Activated CD8-positive, alpha-beta T cell treated with anti-CD3 and anti-CD28 coated beads for 36 hours (primary cell): Measurements from ENCODE around the gene PRRC2B. TPM values are rescaled to one million over a fixed set of nuclear protein-coding genes. Genes with fewer than 3 reads are reported as not detected.

Source experiments
- ATAC-seq: fragments of 200-7000 bp; cut with Tn5 transposase; one replicate; pipeline ENCODE4 v1.10.0; 2021; ENCODE audit warnings: mild to moderate bottlenecking, moderate library complexity
- CTCF ChIA-PET: fragments of 350-600 bp; sonication (Branson Sonifier 250); formaldehyde crosslinking; loops from one replicate; lab custom pipeline; 2021; ENCODE audit warnings: antibody characterized with exemption; lab: Charles Lee
- POLR2A ChIA-PET: fragments of 350-600 bp; sonication (Branson Sonifier 250); formaldehyde crosslinking; loops from one replicate; lab custom pipeline; 2021; ENCODE audit warnings: antibody characterized with exemption; lab: Charles Lee
- DNase-seq: peaks from one replicate; pipeline ENCODE4 v3.0.0-alpha.2; 2020
- H3K27ac Mint-ChIP-seq: one replicate; pipeline ENCODE4 v1.8.0; 2021; ENCODE audit warnings: mild to moderate bottlenecking, mixed read lengths
- H3K27me3 Mint-ChIP-seq: one replicate; pipeline ENCODE4 v1.8.0; 2021; ENCODE audit warnings: mixed read lengths
- H3K36me3 Mint-ChIP-seq: one replicate; pipeline ENCODE4 v1.8.0; 2021; ENCODE audit warnings: low read depth, mixed read lengths
- H3K4me1 Mint-ChIP-seq: one replicate; pipeline ENCODE4 v1.8.0; 2021; ENCODE audit warnings: low read depth, mixed read lengths
- H3K4me3 Mint-ChIP-seq: one replicate; pipeline ENCODE4 v1.8.0; 2021; ENCODE audit warnings: mild to moderate bottlenecking, moderate library complexity, mixed read lengths
- H3K9me3 Mint-ChIP-seq: one replicate; pipeline ENCODE4 v1.8.0; 2021; ENCODE audit warnings: mixed read lengths
- intact Hi-C: fragments of 100-400 bp; cut with micrococcal nuclease; formaldehyde crosslinking; loops from one replicate; pipeline ENCODE4 v1.10.0; 2022
- total RNA-seq, 2 experiments: library from RNA; stranded (reverse); gene quantifications; one replicate each; pipeline ENCODE4 v1.2.3, GENCODE V29; 2021
- TF ChIP-seq, protein P1 (sequence below): fragments of 200-600 bp; IDR thresholded peaks from one replicate; pipeline ENCODE4 v1.8.0; 2022; ENCODE audit warnings: antibody characterized with exemption, mild to moderate bottlenecking

The PRRC2B gene
- total RNA-seq, 2 experiments from 2014 or later = 134 to 141 TPM

DNA sequence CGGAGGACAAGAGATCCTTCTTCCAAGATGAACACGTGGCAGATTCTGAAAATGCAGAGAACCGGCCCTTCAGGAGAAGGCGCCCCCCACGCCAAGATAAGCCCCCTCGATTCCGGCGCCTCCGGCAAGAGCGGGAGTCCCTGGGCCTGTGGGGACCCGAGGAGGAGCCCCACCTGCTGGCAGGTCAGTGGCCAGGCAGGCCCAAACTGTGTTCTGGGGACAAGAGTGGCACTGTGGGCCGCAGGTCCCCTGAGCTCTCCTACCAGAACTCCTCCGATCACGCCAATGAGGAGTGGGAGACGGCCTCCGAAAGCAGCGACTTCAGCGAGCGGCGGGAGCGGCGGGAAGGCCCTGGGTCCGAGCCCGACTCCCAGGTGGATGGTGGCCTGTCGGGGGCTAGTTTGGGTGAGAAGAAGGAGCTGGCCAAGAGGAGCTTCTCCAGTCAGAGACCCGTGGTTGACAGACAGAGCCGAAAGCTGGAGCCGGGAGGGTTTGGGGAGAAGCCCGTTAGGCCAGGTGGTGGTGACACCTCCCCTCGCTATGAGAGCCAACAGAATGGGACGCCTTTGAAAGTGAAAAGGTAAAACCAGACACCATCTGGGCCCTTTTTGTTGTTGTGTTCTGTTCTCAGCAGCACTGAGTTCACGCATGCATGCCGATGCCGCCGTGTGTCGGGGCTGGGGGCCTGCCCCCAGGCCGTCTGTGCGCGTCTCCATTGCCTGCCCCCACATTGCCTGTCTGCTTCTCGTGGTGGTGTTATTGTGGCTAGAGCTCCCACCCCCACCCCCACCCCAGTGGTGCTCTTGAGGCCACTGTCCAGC lies 82.3 kb downstream of the PRRC2B start:
- Mint-ChIP-seq H3K4me3 (no peak overlapping the region), H3K9me3 (no peaks in the 10 kb centered on the region), H3K36me3 (peaks cover 40% of the 10 kb centered on the region), H3K27ac (no peak overlapping the region), H3K27me3 (no peaks in the 10 kb centered on the region), H3K4me1 (peaks cover 10% of the 10 kb centered on the region)
- intact Hi-C loops = no loop called here
- ChIA-PET CTCF (no interaction called here), POLR2A (no interaction called here)
- DNase-seq = no peak
- TF ChIP-seq, protein P1, sequence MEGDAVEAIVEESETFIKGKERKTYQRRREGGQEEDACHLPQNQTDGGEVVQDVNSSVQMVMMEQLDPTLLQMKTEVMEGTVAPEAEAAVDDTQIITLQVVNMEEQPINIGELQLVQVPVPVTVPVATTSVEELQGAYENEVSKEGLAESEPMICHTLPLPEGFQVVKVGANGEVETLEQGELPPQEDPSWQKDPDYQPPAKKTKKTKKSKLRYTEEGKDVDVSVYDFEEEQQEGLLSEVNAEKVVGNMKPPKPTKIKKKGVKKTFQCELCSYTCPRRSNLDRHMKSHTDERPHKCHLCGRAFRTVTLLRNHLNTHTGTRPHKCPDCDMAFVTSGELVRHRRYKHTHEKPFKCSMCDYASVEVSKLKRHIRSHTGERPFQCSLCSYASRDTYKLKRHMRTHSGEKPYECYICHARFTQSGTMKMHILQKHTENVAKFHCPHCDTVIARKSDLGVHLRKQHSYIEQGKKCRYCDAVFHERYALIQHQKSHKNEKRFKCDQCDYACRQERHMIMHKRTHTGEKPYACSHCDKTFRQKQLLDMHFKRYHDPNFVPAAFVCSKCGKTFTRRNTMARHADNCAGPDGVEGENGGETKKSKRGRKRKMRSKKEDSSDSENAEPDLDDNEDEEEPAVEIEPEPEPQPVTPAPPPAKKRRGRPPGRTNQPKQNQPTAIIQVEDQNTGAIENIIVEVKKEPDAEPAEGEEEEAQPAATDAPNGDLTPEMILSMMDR = peak; percentile 30
- ATAC-seq = no peak

DNA sequence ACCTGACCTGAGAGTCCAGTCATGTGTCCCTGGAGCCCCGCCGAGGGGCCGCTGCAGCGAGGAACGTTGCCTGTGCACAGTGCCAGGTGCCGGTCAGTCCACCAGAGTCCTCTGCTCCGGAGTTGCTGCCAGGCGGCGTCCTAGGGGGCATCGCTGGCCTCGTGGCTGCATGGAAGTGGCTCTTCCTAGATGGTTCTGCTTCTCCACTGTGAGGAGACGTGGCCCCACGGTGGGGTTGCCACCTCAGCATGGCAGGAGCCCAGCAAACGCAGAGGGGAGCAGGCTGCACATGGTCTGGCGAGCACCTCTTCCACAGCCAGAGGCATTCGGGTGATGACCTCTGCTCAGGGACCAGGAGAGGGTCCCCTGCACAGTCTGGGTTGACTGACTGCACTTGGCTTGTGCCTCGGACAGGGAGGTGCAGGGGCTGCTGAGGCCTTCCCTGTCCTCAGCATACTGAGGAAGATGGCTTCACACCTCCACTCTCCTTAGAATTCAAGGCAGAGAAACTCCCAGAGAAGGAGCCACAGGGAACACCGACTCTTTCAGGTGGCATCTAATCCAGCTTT lies 83.0 kb downstream of the PRRC2B start:
- Mint-ChIP-seq H3K27ac (no peak overlapping the region), H3K4me3 (no peak overlapping the region), H3K9me3 (no peaks in the 10 kb centered on the region), H3K27me3 (no peaks in the 10 kb centered on the region), H3K4me1 (peaks cover 10% of the 10 kb centered on the region), H3K36me3 (peaks cover 42% of the 10 kb centered on the region)
- no peak for DNase-seq
- intact Hi-C loops = no loop called here
- no peak for ATAC-seq
- ChIA-PET POLR2A (interaction anchor here (1.0 kb wide), 1 partner anchor 104 kb away, joined by 3 read pairs; no protein-coding TSS in a partner anchor), CTCF (interaction anchor here (1.2 to 1.6 kb wide), 5 partner anchors 13 to 127 kb away, joined by 4 to 12 read pairs (median 7); no protein-coding TSS in a partner anchor)
- TF ChIP-seq, protein P1 = no peak

DNA sequence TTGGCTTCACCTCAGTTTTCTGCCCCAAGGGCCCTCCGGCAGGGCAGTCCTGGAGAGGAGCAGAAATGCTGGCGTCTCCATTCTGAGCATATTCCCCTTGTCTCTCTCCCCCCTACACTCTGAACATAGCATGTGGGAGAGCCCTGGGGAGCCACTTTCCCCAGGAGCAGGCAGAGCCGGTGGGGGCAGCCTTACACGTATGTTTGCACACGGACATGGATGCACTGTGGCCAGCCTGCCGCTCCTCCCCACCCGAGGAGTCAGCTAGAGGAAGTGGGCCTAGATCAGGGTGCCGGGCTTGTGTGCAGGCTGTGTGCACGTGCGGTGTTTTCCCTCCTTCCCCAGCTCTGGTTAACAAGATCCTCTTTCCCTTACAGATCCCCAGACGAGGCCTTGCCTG lies 83.5 kb downstream of the PRRC2B start:
- ChIA-PET POLR2A (interaction anchor here (1.0 kb wide), 1 partner anchor 104 kb away, joined by 3 read pairs; no protein-coding TSS in a partner anchor), CTCF (interaction anchor here (0.7 to 1.6 kb wide), 11 partner anchors 13 to 297 kb away, joined by 3 to 12 read pairs (median 3); no protein-coding TSS in a partner anchor)
- peaks cover 10% of the 10 kb centered on the region for H3K4me1 Mint-ChIP-seq
- H3K36me3 Mint-ChIP-seq = peaks cover 44% of the 10 kb centered on the region
- ATAC-seq = no peak
- TF ChIP-seq, protein P1 = no peak
- H3K9me3 Mint-ChIP-seq = no peaks in the 10 kb centered on the region
- H3K27ac Mint-ChIP-seq = peak overlapping the region; percentile 38
- no peak overlapping the region for H3K4me3 Mint-ChIP-seq
- intact Hi-C loops = no loop called here
- H3K27me3 Mint-ChIP-seq = no peaks in the 10 kb centered on the region
- DNase-seq = no peak

DNA sequence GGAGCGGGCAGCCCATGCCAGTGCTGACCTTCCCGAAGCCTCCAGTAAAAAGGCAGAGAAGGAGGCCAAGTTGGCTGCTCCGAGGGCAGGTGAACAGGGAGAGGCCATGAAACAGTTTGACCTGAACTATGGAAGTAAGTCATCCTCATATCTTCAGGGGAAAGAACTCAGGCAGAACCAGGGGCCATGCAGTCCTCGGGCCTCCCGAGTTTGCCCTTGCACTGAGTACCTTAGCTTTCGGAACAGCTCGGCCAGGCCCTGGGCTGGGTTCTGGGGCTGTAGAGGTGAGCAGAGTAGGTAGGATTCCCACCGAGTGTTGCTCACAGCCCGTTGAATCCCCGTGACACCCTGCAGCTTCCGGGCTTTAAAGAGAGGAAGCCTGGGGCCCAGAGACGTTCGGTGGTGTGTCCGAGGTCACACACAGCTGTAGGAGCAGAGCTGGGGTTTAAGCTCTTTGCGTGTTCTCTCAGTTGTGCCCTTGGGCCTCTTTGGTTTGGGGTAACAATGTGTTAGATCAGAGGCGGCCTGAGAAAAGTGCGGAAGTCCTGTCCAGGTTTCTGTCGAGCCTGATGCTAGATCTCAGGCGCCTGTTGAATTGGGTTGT lies 84.0 kb downstream of the PRRC2B start:
- POLR2A ChIA-PET = interaction anchor here (1.0 kb wide), 1 partner anchor 105 kb away, joined by 3 read pairs; no protein-coding TSS in a partner anchor
- DNase-seq = no peak
- CTCF ChIA-PET = interaction anchor here (0.7 to 1.6 kb wide), 11 partner anchors 14 to 298 kb away, joined by 3 to 12 read pairs (median 3); no protein-coding TSS in a partner anchor
- Mint-ChIP-seq H3K27me3 (no peaks in the 10 kb centered on the region), H3K9me3 (no peaks in the 10 kb centered on the region), H3K27ac (peak overlapping the region; percentile 43), H3K36me3 (peaks cover 41% of the 10 kb centered on the region), H3K4me3 (no peak overlapping the region), H3K4me1 (peaks cover 10% of the 10 kb centered on the region)
- intact Hi-C loops = no loop called here
- TF ChIP-seq, protein P1 = no peak
- ATAC-seq = no peak
